Skin epidermis (tissue), 12 donors: Measurements from ENCODE around the gene HOPX.

Experiments
- H3K27ac ChIP-seq, 21 experiments: fragments of 200-600 bp; sonication (generic) in 11 of 21; one replicate each; pipeline ENCODE4 v1.5.0; 2020; ENCODE audit warnings: mild to moderate bottlenecking in 3 of 21, inconsistent platforms in 2 of 21, moderate library complexity in 2 of 21
- H3K4me3 ChIP-seq, 7 experiments: fragments of 200-600 bp; sonication (generic) in 2 of 7; one replicate each; pipeline ENCODE4 v1.5.0; 2020; ENCODE audit warnings: inconsistent platforms in 2 of 7, mild to moderate bottlenecking in 2 of 7, moderate library complexity in 1 of 7

HOPX gene

GRCh38 chr4:56657818-56658217 is 23.3 kb downstream of the HOPX start:
- no peak overlapping the region for H3K4me3 ChIP-seq
- peak overlapping the region in 4 of 21 experiments; percentile 17 to 70 (median 34) for H3K27ac ChIP-seq

GRCh38 chr4:56657128-56657527 is 24.0 kb downstream of the HOPX start:
- Histone ChIP-seq H3K4me3 (no peak overlapping the region), H3K27ac (peak overlapping the region in 5 of 21 experiments; percentile 29 to 91 (median 84))

- H3K4me3 ChIP-seq = peak overlapping the region; percentile 40 to 63 (median 56)
- H3K27ac ChIP-seq = peak overlapping the region; percentile 2 to 95 (median 81)
Measured at GRCh38 chr4:56656346-56656643, 24.8 kb downstream of the HOPX start.

GRCh38 chr4:56655627-56656345 is 25.3 kb downstream of the HOPX start:
- peak overlapping the region; percentile 40 to 63 (median 56) for H3K4me3 ChIP-seq
- H3K27ac ChIP-seq = peak overlapping the region; percentile 2 to 95 (median 81)

GRCh38 chr4:56655209-56655626 is 25.9 kb downstream of the HOPX start:
- H3K27ac ChIP-seq = peak overlapping the region; percentile 2 to 95 (median 81)
- peak overlapping the region; percentile 40 to 63 (median 56) for H3K4me3 ChIP-seq

GRCh38 chr4:56654238-56654632 is 26.9 kb downstream of the HOPX start:
- peak overlapping the region in 1 of 7 experiments; percentile 56 for H3K4me3 ChIP-seq
- peak overlapping the region in 7 of 21 experiments; percentile 1 to 95 (median 87) for H3K27ac ChIP-seq

- Histone ChIP-seq H3K27ac (peak overlapping the region in 8 of 21 experiments; percentile 4 to 91 (median 30)), H3K4me3 (no peak overlapping the region)
Measured at GRCh38 chr4:56653461-56654237, 27.4 kb downstream of the HOPX start.

- Histone ChIP-seq H3K4me3 (no peak overlapping the region), H3K27ac (no peak overlapping the region)
Measured at GRCh38 chr4:56652196-56652595, 28.9 kb downstream of the HOPX start.

GRCh38 chr4:56651056-56651350 is 30.1 kb downstream of the HOPX start:
- no peak overlapping the region for H3K4me3 ChIP-seq

GRCh38 chr4:56650262-56651055 is 30.6 kb downstream of the HOPX start:
- Histone ChIP-seq H3K27ac (peak overlapping the region in 1 of 21 experiments; percentile 6), H3K4me3 (no peak overlapping the region)

More at GRCh38 chr4:56651056-56651350, 30.1 kb downstream of the HOPX start:
- peak overlapping the region in 1 of 21 experiments; percentile 6 for H3K27ac ChIP-seq

- Histone ChIP-seq H3K4me3 (no peak overlapping the region), H3K27ac (peak overlapping the region in 1 of 21 experiments; percentile 6)
Measured at GRCh38 chr4:56649445-56650261, 31.4 kb downstream of the HOPX start.

- H3K4me3 ChIP-seq = no peak overlapping the region
- H3K27ac ChIP-seq = no peak overlapping the region
Measured at GRCh38 chr4:56648824-56649151, 32.3 kb downstream of the HOPX start.

GRCh38 chr4:56648021-56648823 is 32.9 kb downstream of the HOPX start:
- no peak overlapping the region for H3K27ac ChIP-seq
- H3K4me3 ChIP-seq = no peak overlapping the region

- H3K4me3 ChIP-seq = no peak overlapping the region
- no peak overlapping the region for H3K27ac ChIP-seq
Measured at GRCh38 chr4:56646341-56646740, 34.8 kb downstream of the HOPX start.

GRCh38 chr4:56643596-56643995 is 37.5 kb downstream of the HOPX start:
- no peak overlapping the region for H3K4me3 ChIP-seq
- H3K27ac ChIP-seq = no peak overlapping the region

- peak overlapping the region in 7 of 21 experiments; percentile 5 to 70 (median 46) for H3K27ac ChIP-seq
- no peak overlapping the region for H3K4me3 ChIP-seq
Measured at GRCh38 chr4:56641494-56642051, 39.5 kb downstream of the HOPX start.

- peak overlapping the region in 6 of 21 experiments; percentile 17 to 70 (median 46) for H3K27ac ChIP-seq
- H3K4me3 ChIP-seq = no peak overlapping the region
Measured at GRCh38 chr4:56640621-56641493, 40.2 kb downstream of the HOPX start.

- no peak overlapping the region for H3K4me3 ChIP-seq
- H3K27ac ChIP-seq = no peak overlapping the region
Measured at GRCh38 chr4:56637791-56638190, 43.3 kb downstream of the HOPX start.
